ENCODE measurements around the gene NPAS1. TPM values are rescaled to one million over a fixed set of nuclear protein-coding genes. Genes with fewer than 3 reads are reported as not detected.

Gene NPAS1
- total and polyA plus RNA-seq, 2 of the 13 experiments (the other 11 are each of a cell fraction or from before 2014, with no cell fraction given) = 0.35 to 2.9 TPM

GRCh38 chr19:47003611-47004465 lies 15.8 kb upstream of the NPAS1 start (continued):
- 0 out of 2 replicates have a peak, but pooled peaks have one; percentile 26 for TF ChIP-seq E2F1 (CRISPR knock-in tag; IDR thresholded peaks at IDR 0.05)
- 0 out of 2 replicates have a peak, but pooled peaks have one; percentile 17 for TF ChIP-seq ZFP90 (CRISPR knock-in tag; IDR thresholded peaks at IDR 0.05; ENCODE audit: borderline replicate concordance)
- TF ChIP-seq, protein P1, sequence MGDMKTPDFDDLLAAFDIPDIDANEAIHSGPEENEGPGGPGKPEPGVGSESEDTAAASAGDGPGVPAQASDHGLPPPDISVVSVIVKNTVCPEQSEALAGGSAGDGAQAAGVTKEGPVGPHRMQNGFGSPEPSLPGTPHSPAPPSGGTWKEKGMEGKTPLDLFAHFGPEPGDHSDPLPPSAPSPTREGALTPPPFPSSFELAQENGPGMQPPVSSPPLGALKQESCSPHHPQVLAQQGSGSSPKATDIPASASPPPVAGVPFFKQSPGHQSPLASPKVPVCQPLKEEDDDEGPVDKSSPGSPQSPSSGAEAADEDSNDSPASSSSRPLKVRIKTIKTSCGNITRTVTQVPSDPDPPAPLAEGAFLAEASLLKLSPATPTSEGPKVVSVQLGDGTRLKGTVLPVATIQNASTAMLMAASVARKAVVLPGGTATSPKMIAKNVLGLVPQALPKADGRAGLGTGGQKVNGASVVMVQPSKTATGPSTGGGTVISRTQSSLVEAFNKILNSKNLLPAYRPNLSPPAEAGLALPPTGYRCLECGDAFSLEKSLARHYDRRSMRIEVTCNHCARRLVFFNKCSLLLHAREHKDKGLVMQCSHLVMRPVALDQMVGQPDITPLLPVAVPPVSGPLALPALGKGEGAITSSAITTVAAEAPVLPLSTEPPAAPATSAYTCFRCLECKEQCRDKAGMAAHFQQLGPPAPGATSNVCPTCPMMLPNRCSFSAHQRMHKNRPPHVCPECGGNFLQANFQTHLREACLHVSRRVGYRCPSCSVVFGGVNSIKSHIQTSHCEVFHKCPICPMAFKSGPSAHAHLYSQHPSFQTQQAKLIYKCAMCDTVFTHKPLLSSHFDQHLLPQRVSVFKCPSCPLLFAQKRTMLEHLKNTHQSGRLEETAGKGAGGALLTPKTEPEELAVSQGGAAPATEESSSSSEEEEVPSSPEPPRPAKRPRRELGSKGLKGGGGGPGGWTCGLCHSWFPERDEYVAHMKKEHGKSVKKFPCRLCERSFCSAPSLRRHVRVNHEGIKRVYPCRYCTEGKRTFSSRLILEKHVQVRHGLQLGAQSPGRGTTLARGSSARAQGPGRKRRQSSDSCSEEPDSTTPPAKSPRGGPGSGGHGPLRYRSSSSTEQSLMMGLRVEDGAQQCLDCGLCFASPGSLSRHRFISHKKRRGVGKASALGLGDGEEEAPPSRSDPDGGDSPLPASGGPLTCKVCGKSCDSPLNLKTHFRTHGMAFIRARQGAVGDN (CRISPR knock-in tag; IDR thresholded peaks at IDR 0.05) = peak; percentile 66
- TF ChIP-seq, protein P2, sequence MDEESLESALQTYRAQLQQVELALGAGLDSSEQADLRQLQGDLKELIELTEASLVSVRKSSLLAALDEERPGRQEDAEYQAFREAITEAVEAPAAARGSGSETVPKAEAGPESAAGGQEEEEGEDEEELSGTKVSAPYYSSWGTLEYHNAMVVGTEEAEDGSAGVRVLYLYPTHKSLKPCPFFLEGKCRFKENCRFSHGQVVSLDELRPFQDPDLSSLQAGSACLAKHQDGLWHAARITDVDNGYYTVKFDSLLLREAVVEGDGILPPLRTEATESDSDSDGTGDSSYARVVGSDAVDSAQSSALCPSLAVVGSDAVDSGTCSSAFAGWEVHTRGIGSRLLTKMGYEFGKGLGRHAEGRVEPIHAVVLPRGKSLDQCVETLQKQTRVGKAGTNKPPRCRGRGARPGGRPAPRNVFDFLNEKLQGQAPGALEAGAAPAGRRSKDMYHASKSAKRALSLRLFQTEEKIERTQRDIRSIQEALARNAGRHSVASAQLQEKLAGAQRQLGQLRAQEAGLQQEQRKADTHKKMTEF (CRISPR knock-in tag; IDR thresholded peaks at IDR 0.05) = 0 out of 2 replicates have a peak, but pooled peaks have one; percentile 42
- TF ChIP-seq TOPORS (CRISPR knock-in tag; IDR thresholded peaks at IDR 0.05) = no peak
- TF ChIP-seq ZNF234 (CRISPR knock-in tag; conservative IDR thresholded peaks at IDR 0.05) = peak; percentile 57; the same call in 1 of the 2 replicates
- TF ChIP-seq ZNF644 (CRISPR knock-in tag; IDR thresholded peaks at IDR 0.05; ENCODE audit: low read depth) = no peak
- TF ChIP-seq, protein P3, sequence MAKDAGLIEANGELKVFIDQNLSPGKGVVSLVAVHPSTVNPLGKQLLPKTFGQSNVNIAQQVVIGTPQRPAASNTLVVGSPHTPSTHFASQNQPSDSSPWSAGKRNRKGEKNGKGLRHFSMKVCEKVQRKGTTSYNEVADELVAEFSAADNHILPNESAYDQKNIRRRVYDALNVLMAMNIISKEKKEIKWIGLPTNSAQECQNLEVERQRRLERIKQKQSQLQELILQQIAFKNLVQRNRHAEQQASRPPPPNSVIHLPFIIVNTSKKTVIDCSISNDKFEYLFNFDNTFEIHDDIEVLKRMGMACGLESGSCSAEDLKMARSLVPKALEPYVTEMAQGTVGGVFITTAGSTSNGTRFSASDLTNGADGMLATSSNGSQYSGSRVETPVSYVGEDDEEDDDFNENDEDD (CRISPR knock-in tag; IDR thresholded peaks at IDR 0.05; ENCODE audit: borderline replicate concordance) = peak; percentile 17; the same call in 1 of the 2 replicates
- peak; percentile 36; the same call in 1 of the 2 replicates for TF ChIP-seq HOXA3 (CRISPR knock-in tag; IDR thresholded peaks at IDR 0.05)
- TF ChIP-seq ZNF430 (CRISPR knock-in tag; IDR thresholded peaks at IDR 0.05) = peak; percentile 68; the same call in 1 of the 2 replicates
- TF ChIP-seq AGO2 (optimal IDR thresholded peaks at IDR 0.05; ENCODE audit: low read depth, low read length) = peak; percentile 99
